ENCODE results near the gene ARHGEF10L. TPM values are rescaled to one million over a fixed set of nuclear protein-coding genes. Genes with fewer than 3 reads are reported as not detected.
A peak's percentile ranks its signal among the peaks of the same experiment; 100 is the strongest.

ARHGEF10L gene
- total RNA-seq, 1 donor from 2014 or later: 28.3 TPM

DNA sequence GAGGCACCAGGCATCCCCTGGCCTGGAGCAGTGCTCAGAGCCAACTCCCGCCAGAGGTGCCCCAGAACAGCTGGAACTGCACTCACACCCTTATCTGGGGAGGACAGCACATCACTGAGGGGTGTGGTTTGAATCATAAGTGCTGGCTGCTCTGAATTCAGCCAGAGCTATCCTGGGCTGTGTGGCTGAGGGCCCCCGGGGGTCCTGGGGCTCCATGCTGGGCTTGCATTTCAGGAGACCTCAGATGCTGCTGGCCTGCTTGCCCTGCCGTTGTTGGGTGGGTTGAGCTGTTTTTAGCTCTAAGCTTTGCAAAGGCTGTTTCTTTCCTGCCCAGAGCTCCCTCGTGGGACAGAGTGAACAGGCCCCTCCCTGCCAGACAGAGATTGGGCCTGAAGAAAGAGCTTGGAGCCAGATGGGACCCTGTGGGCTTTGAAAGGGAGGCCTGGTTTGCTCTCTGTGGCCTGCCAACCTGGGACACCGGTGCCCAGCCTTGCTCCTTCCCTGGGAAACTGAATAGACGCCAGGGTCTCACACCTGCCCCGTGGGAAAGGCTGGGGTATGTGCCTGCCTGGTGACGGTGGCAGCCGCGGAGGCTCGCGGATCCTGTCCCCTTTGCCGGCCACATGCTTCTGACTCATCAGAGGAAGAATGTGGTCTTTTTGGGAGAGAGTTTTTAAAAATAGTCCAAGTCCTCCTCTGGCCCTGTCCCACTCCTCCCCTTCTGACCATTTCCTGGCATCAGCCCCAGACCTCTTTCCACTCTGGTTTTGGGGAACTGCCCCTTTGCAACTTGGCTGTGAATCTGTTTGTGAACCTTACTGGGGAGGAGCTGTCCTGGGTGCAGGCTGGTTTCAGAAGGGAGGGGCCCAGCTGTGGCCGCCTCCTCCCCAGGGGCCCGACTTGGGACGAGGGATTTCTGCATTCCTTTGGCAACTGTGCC is 30.0 kb downstream of the ARHGEF10L start:
- peak; percentile 55 for ATAC-seq

- ATAC-seq: no peak
These were observed 30.7 kb downstream of the ARHGEF10L start for GRCh38 chr1:17570228-17570627.

DNA sequence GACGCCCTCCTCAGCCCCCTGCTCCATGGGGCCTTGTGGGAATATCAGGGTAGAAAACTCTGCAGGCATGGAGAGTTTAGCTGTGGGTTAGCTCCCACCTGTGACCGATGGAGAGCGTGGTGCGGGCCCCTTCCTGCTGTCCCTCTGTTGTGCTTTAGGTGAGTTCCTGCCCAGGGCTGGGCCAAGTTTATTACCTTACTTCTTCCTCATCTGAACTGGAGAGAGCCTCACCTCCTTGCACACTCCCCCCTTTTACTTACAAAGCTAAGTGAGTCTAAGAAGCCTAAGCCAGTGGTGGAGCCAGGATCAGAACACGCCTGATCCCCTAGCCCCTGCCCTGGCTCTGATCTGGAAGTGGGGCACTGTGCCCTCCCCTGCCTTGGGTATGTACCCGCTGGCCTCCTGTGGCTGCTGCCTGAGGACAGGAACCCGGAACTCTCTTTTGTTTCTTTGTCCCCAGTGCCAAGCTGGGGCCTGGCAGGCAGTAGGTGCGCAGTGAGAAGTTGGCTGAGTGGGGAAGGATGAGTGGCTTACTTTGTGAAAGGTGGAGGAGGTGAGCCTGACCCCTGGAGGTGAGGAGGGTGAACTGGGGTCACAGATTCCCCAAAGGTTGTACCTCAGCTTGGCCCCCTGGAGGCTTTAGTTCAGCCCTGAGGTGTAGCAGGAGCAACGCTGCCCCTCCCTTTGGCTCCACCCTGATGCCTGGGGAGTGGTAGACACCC is 32.9 kb downstream of the ARHGEF10L start:
- ATAC-seq: no peak

DNA sequence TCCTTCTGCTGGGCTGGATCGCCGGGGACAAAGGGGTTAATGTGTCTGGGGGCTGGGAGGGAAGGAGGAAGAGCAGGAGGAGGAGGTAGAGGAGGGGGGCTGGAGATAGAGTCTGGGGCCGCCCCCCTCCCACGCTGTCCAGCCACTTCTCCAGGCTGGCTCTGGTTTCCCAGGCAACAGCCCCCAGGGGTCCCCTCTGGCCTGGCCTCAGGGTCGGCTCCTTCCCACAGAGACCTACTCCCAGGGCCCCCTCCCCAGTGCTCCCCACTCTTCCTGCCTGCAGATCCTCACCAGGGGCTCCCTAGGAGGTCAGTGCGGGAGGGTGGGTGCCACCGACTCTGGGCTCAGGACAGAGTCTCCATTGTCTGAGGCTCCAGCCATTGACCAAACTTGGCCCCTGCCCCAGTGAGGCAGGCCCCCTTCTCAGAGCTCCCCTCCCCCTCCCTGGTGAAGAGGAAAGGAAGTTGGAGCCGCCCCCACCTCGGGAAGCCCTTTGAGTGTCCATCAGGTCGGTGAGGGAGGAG is 34.1 kb downstream of the ARHGEF10L start:
- no peak for ATAC-seq

GRCh38 chr1:17574516-17574915 is 35.0 kb downstream of the ARHGEF10L start:
- no peak for ATAC-seq

GRCh38 chr1:17575797-17576518 is 36.5 kb downstream of the ARHGEF10L start:
- no peak for ATAC-seq

DNA sequence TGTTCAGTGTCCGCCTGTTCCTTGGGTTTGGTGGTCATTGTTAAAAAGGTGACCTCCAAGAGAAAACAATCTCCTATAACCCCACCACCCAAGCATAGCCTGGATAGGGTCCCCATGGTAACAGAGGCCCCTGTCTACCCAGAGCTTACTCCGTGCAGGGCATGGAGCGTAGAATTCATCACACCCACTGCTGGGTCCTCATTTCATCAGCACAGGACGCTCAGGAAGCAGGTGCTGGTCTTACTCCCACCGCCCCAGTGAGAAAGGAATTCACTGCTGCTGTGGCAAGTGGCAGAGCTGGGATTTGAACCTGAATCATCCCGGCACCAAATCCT is 37.0 kb downstream of the ARHGEF10L start:
- no peak for ATAC-seq

GRCh38 chr1:17577907-17578297 is 38.4 kb downstream of the ARHGEF10L start:
- ATAC-seq: no peak

DNA sequence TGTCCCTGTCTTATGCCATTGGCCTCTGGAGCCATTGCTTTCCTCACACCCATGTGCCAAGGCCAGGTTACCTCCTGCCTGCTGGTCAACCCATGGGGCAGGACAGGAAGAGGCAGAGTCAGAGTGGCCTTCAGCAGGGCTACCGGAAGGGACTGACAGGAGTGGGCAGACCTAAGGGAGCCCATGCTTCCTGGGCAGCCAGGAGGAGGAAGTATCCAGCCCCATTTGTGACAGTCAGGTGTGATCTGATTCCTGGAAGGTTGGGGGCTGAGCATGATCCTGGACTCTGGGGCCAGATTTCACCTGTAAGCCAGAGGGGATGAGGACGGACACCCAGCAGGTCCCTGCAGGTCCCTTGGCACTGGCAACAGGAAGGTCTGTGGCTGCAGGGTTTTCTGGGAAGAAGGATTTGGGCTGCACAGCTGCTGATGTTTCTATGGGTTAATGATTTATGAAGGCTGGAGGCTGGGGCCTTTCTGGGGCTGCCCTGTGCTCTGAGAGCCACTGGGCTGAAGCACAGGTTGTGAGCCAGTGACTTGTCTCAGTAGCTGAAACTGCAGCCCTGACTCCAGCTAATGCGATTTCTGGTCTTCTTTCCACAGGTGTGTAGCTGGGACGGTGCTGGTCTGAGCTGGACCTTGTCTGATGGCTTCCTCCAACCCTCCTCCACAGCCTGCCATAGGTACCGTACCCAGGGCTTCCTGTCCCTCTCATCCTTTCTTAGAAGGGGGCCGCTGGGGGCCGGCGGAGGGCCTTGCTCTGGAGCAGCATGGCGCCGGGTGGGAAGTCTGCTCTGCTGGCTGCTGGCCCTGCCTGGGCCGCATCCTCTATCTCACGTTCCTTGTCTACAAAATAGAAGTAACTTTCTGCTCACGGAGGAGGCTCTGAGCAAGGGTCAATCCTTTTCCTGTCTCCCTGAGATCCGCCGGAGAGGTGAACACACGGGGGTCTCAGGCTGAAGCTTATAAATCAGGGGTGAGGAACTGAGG is 40.7 kb downstream of the ARHGEF10L start:
- ATAC-seq: peak; percentile 9

DNA sequence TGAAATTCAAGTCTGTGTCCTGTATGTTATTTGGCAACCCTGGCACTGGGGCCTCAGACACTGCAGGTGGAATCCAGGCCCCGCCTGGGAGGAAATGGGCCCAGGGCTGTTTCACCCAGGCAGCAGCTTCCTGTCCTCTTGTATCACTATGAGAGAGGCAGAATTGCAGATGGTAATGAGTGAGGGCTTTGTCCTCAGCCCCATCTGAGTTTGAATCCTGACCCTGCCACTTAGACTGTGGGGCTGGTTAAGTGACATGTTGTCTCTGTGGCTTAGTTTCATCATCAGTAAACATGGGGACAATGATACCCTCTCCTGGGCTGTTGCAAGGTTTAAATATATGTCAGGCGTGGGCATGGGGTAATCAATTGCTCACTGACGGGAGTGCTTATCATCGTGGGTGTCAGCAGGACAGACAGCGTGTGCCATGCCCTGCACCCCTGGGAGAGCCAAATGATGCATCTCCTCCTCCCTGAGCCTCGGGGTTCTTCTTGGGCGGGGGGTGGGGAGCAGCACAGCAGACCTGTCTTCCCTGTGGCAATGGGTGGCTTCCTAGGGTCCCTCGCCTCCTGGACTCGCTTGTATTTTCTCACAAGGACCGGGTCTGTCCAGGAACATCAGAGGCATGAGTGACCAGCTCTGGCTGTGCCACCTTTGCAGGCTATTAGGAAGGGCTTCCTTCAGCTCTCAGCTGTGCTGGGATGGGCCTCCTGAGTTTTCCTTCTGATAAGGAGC is 42.1 kb downstream of the ARHGEF10L start:
- peak; percentile 18 for ATAC-seq

DNA sequence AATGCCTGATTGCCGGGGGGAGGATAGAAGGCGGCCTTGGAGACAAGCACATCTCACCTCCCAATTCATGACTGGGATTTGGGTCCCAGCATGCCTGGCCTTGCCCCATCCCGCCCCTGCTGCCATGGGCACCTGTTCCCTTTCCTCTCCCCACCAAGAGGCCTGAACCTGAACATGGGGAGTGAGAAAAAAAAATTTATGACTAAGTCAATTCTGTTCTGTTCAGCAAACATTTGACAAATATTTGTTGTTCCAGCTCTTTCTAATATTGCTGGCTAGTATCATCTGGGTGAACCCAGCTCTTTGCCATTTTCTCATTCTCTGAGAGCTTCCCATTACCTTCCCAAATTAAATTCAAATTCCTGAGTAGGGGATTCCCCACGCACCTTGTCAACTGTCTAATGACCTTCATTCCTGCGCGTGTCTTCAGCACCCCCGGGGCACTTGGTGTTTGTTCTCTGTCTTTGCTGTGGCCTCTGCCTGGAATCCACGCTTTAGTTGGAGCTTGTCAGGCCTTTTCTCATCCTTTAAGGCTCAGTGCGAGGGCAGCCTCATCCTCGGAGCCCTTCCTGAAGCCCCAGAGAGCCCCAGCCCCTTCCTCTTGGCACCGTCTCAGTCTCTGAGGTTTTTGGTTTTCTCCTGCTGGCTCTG is 42.8 kb downstream of the ARHGEF10L start:
- ATAC-seq: peak; percentile 62

DNA sequence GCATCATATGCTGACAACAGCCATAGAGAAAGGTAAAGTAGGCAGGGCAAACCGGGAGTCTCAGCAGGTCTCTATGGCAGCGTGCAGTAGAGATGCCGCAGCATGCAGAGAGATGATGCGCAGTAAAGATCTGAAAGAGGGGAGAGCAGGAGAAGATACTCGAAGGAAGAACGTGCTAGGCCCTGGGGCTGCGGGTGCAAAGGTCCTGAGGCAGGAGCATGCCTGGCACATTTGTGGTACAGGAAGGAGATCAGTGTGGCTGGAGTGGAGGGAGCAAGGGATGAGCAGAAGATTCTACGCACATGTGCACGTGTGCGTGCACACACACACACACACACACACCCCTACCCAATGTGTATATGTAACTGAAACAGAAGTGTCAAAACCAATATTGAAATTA is 45.0 kb downstream of the ARHGEF10L start:
- ATAC-seq: no peak

- ATAC-seq: no peak
These were observed 45.9 kb downstream of the ARHGEF10L start for GRCh38 chr1:17585266-17585987.

DNA sequence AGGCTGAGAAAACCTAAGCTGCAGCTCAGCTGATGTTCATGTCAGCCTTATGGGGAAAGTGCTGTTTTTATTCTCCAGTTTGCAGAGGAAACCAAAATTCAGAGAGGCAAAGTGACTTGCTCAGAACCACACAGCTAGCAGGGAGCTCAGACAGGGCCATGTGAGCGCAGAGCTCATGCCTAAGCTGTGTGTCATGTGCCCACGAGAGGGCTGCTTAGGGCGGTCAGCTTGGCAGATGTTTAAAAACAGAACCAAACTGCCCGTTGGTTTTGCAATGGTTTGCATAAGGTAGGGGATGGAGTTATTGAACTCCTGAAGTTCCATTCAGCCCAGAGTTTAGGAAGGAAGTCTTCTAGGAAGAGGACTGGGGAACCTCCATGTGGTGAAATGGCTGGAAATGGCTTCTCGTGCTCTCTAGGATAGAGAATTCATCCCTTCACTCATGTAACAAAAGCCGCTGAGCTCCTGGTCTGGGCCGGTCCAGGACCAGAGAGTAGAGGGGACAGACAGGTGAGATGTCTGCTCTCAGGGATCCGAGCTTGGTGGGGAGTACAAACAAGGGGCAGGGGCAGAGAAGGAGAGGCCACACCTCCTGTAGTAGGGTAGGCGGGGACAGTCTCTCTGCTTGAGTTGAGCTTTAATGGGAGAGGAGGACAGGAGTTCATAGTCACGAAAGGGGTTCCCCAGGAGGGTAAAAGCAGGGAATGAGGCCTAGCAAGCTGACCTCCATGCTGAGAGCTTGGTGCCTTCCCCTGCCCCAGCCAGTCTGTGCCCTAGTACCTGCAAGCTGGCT is 46.9 kb downstream of the ARHGEF10L start:
- ATAC-seq: no peak

- ATAC-seq: no peak
These were observed 48.2 kb downstream of the ARHGEF10L start for GRCh38 chr1:17587693-17588047.

- ATAC-seq: peak; percentile 14
These were observed 48.8 kb downstream of the ARHGEF10L start for GRCh38 chr1:17588048-17588871.

DNA sequence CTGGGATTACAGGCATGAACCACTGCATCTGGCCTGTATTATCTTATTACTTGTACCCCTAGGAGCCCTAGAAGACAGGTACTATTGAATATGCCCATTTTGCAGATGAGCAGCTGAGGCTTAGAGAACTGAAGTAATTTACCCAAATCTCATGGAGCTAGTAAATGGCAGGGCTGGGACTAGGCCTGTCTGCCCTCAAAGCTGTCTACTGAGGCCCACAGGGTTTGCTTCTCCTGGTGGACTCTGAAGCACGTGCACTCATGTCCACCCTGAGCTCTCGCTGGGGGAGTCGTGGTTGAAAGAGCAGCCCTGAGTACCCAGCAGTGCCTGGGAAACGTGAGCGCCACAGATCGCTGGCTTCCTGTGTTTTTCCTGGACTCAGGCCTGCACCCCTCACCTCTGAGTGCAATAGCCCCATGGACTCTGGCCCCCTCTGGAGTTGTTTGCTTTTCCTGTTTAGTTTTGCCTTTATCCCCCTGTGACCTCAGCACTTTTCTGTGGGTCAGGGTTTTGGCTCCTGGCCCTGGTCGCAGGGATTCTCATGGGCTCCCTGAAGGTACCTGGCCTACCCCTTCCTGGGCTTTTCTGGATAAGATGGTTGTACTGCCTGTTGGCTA is 52.4 kb downstream of the ARHGEF10L start:
- ATAC-seq: no peak

- ATAC-seq: no peak
These were observed 54.5 kb downstream of the ARHGEF10L start for GRCh38 chr1:17594026-17594425.

All from esophagus mucosa (tissue), 1 donor.